GM21447 (cell line): ENCODE data around the gene CNKSR1.
"Not testable (repeated sequence)": the region's sequence is repeated elsewhere in the genome, so short reads cannot be mapped to it uniquely, and the experiment has no call there.

Experiments used
- ATAC-seq: cut with Tn5 transposase; IDR thresholded peaks from one replicate; pipeline ENCODE4 v1.9.1; 2021; ENCODE audit not compliant: unreplicated experiment

Gene CNKSR1

DNA sequence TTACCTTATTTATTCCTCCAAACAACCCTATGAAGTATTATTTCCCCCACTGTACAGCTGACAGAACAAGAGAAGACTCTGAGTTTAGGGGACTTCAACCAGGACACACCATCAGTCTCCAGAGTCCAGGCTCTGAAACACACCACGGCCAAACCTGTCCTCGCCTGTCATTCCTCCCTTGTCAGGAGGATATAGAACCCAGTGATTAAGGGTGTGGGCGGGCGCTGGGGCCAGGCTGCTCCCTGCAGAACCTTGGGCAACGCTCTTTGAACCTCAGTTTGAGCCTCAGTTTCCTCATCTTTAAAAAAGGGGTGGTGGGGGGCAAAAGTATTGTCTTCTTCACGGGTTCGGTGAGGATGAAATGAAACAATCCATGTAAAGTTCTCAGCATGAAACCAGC, 47.3 kb downstream of the CNKSR1 start:
- no peak for ATAC-seq

DNA sequence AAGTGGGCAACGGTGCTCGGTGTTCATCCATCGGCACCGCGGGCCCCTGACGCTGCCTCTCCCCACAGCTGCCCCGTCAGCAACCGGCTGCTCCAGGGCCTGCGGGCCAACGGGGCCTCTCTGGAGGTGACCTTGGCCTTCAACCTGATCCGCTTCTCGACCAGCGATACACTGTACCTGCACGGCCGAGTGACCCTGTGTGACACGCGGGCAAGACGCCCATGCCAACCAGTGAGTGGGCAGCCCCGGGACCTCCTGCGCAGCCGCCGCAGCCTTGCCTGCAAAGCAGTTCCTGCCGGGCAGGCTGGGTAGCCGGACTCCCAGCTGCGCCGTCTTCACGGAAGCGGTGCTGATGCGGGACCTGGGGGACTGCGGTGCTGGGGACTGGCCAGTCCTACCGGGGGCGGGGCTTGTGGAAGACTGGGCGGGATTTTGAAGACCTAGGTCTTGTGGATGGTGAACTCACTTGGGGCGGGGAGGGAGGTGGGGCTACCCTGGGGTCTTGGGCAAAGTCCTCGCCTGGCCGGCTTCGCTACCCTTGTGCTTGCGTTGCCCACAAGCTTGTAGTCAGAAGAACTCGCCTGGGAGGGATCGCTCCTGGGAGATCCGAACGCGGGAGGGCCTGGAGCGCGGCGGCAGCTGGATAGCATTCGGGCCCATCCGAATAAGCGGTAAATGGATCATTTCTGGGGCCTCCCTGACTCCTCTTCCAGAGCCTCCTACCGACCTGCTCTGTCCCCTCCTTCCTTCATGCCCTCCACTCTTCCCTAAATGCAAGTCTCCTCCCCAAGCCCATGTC, 47.9 kb downstream of the CNKSR1 start:
- no peak for ATAC-seq

DNA sequence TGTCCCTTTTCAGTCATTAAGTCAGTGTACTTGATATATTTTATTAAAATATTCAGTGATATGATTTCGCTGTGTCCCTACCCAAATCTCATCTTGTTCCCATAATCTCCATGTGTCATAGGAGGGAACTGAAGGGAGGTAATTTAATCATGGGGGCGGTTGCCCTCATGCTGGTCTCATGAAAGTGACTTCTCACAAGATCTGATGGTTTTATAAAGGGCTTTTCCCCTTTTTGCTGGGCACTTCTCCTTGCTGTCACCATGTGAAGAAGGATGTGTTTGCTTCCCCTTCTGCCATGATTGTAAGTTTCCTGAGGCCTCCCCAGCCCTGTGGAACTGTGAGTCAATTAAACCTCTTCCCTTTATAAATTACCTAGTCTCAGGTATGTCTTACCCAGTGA, 53.4 kb downstream of the CNKSR1 start:
- ATAC-seq, result not testable (repeated sequence)

DNA sequence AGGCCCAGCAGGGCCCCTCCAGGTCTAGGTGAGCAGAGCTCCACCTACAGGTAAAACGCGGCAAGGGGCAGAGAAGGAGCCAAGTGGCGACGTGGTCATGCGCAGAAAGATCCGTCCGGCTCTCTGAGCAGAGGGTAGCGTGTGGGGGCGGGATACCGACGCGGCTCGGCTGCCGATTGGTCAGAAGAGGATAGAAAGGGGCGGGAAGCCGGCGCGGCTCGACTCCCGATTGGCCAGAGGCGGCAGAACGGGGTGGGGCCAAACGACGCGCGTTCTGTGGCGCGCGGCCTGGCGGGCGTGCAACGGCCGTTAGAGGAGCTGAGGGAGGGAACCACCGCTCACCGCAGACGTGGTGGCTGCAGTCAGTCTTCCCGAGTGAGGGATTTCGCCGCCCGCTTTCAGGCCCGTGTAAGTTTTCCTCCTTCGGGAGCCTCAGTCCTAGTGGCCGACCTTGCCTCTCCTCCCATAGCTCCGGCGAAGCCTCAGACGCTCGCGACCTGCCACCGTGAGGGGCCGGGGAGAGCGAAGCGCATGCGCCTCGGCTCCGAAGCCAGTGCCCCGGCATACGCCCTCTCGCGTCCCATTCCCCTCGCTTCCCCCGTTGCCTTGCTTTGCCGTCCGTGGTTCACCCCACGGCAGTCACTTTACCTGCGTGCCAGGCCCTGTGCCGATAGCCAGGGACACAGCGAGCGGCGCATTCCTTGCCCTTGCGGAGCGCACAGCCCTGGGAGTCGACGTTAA, 56.8 kb downstream of the CNKSR1 start, which contains the start of gene CEP85:
Gene CEP85 (plus strand): TSS at position 298 of the 741 bp plus-strand sequence. CDS start 5,584 bp downstream, outside the sequence.
- ATAC-seq, result peak; percentile 82

DNA sequence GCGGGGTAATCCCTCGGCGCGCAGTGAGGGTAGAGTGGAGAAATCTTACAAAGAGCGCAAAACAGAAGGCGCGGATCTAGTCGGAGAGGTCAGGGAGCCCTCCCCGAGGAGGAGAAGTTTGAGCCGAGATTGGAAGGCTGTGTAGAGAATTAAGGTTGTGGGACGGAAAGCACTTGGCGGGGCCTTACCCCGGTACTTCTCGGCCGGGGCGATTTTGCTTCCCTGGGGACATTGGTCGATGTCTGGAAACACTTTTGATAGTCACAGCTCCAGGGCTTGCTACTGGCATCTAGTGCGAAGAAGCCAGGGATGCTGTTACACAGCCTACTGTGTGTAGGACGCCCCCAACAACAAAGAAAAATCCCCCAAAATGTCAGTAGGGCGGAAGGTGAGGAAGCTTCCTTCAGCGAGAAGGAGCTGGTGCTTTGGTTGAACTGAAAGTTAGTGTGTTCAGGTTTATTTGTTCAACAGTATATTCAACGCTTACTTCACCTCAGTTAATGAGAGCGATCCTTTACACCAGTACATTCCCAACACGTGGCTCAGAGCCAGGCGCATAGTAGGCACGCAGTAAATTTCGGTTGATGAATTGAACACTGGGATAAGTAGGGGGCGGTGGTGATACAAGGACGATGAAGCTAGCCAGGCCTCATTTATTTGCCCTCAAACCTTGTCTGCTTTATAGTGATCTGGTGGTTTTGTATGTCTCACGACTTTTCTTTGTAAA, 57.5 kb downstream of the CNKSR1 start:
- ATAC-seq, result peak; percentile 1

DNA sequence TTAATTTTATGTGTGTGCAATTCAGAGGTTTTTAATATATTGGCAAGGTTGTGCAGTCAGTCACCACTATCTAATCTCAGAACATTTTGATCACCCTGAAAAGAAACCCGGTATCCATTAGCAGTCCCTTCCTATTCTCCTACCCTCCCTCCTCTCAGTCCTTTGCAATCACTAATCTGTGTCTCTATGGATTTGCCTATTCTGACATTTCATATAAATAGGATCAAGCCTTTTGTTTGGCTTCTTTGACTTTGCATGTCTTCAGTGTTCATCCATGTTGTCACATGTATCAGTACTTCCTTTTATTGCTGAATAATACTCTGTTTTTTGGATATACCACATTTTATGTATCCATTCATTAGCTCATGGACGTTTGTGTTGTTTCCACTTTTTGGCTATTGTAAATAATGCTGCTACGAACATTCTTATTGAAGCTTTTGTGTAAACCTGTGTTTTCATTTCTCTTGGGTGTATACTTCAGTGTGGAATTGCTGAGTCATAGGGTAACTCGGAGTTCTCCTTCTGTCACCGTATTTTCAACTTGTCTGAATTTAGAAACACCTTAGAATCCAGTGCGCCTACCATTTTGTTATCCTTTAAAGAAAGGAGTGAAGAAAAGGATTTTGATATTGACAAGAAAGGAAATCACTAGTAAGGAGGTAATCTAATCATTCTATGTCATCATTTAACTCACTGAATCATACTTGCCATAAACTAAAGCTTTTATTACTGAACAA, 60.1 kb downstream of the CNKSR1 start:
- no peak for ATAC-seq
